Measurements from ENCODE around the gene EYS.

EYS gene

GRCh38 chr6:64197246-64197645 lies 1509.8 kb downstream of the EYS start:
- no peak for DNase-seq

- DNase-seq: no peak
Measured at GRCh38 chr6:64186592-64186991, 1520.4 kb downstream of the EYS start.

GRCh38 chr6:64185621-64186020 lies 1521.4 kb downstream of the EYS start:
- no peak for DNase-seq

GRCh38 chr6:64175296-64175695 lies 1531.7 kb downstream of the EYS start:
- DNase-seq: no peak

- no peak for DNase-seq
Measured at GRCh38 chr6:64170316-64170715, 1536.7 kb downstream of the EYS start.

GRCh38 chr6:64160486-64160885 lies 1546.5 kb downstream of the EYS start:
- DNase-seq: no peak

- DNase-seq: no peak
Measured at GRCh38 chr6:64155063-64155462, 1552.0 kb downstream of the EYS start.

- no peak for DNase-seq
Measured at GRCh38 chr6:64146876-64147275, 1560.2 kb downstream of the EYS start.

GRCh38 chr6:64146094-64146493 lies 1560.9 kb downstream of the EYS start:
- DNase-seq: no peak

GRCh38 chr6:64145658-64146057 lies 1561.4 kb downstream of the EYS start:
- no peak for DNase-seq

GRCh38 chr6:64143101-64143500 lies 1563.9 kb downstream of the EYS start:
- no peak for DNase-seq

- DNase-seq: no peak
Measured at GRCh38 chr6:64141680-64142079, 1565.3 kb downstream of the EYS start.

GRCh38 chr6:64128301-64129024 lies 1578.6 kb downstream of the EYS start:
- DNase-seq: no peak

- no peak for DNase-seq
Measured at GRCh38 chr6:64123761-64124633, 1583.0 kb downstream of the EYS start.

GRCh38 chr6:64122712-64123375 lies 1584.2 kb downstream of the EYS start:
- no peak for DNase-seq

- no peak for DNase-seq
Measured at GRCh38 chr6:64121011-64121565, 1585.9 kb downstream of the EYS start.

GRCh38 chr6:64113704-64114103 lies 1593.3 kb downstream of the EYS start:
- no peak for DNase-seq

GRCh38 chr6:64104051-64104450 lies 1603.0 kb downstream of the EYS start:
- no peak for DNase-seq

GRCh38 chr6:64103480-64103879 lies 1603.5 kb downstream of the EYS start:
- DNase-seq: no peak

GRCh38 chr6:64100702-64101303 lies 1606.2 kb downstream of the EYS start:
- no peak for DNase-seq

- no peak for DNase-seq
Measured at GRCh38 chr6:64090352-64090751, 1616.7 kb downstream of the EYS start.

- no peak for DNase-seq
Measured at GRCh38 chr6:64085126-64085525, 1621.9 kb downstream of the EYS start.

- DNase-seq: no peak
Measured at GRCh38 chr6:64084185-64084663, 1622.8 kb downstream of the EYS start.
